Right renal pelvis (tissue), 4 donors: ENCODE results near the gene ZGLP1. TPM values are rescaled to one million over a fixed set of nuclear protein-coding genes. Genes with fewer than 3 reads are reported as not detected.
A peak's percentile ranks its signal among the peaks of the same experiment; 100 is the strongest.
"Not testable (repeated sequence)": the region's sequence is repeated elsewhere in the genome, so short reads cannot be mapped to it uniquely, and the experiment has no call there.

Source experiments
- DNase-seq, 4 donors: peaks; one replicate each; pipeline ENCODE4 v3.0.0-alpha.2; 2013; ENCODE audit warnings: low read depth in 4 of 4, low spot score in 3 of 4, missing footprints in 1 of 4
- polyA plus RNA-seq, 4 donors: library from polyadenylated mRNA; unstranded; fragments of 120-200 nt; gene quantifications; one replicate each; pipeline ENCODE4 v1.2.1, GENCODE V29; 2013; ENCODE audit not compliant: insufficient read length in 4 of 4

The ZGLP1 gene
- polyA plus RNA-seq, 4 donors, result 4.0 to 6.8 (median 5.1) TPM

GRCh38 chr19:10283301-10284064 is 26.1 kb downstream of the ZGLP1 start:
- DNase-seq, result no peak

- DNase-seq, result not testable (repeated sequence)
These were observed 27.6 kb downstream of the ZGLP1 start for GRCh38 chr19:10282043-10282442.

GRCh38 chr19:10279737-10280442 is 29.7 kb downstream of the ZGLP1 start:
- DNase-seq, result no peak

- DNase-seq, result no peak
These were observed 30.7 kb downstream of the ZGLP1 start for GRCh38 chr19:10278935-10279334.

- no peak for DNase-seq
These were observed 31.6 kb downstream of the ZGLP1 start for GRCh38 chr19:10277795-10278589.

GRCh38 chr19:10274589-10274988 is 35.0 kb downstream of the ZGLP1 start:
- DNase-seq, result no peak

- DNase-seq, result no peak
These were observed 38.0 kb downstream of the ZGLP1 start for GRCh38 chr19:10271543-10272086.

GRCh38 chr19:10270616-10271394 is 38.8 kb downstream of the ZGLP1 start, which contains the start of gene ICAM1:
TSS of gene ICAM1 (plus strand) at chr19:10271120. CDS start at chr19:10271160, 40 bp downstream.
- no peak for DNase-seq

- no peak for DNase-seq
These were observed 39.4 kb downstream of the ZGLP1 start for GRCh38 chr19:10270180-10270615.

- DNase-seq, result peak in 1 of 4 donors; percentile 58
These were observed 40.1 kb downstream of the ZGLP1 start for GRCh38 chr19:10269333-10270179.

- DNase-seq, result no peak
These were observed 41.5 kb downstream of the ZGLP1 start for GRCh38 chr19:10268071-10268470.

- DNase-seq, result no peak
These were observed 42.9 kb downstream of the ZGLP1 start for GRCh38 chr19:10266706-10267105.

GRCh38 chr19:10262771-10263170 is 46.8 kb downstream of the ZGLP1 start:
- DNase-seq, result no peak

GRCh38 chr19:10260141-10260584 is 49.5 kb downstream of the ZGLP1 start:
- DNase-seq, result no peak

GRCh38 chr19:10259162-10259905 is 50.3 kb downstream of the ZGLP1 start:
- peak in 2 of 4 donors; percentile 70 to 83 for DNase-seq

GRCh38 chr19:10258080-10258710 is 51.4 kb downstream of the ZGLP1 start:
- DNase-seq, result no peak

- no peak for DNase-seq
These were observed 52.5 kb downstream of the ZGLP1 start for GRCh38 chr19:10256970-10257615.
